HG02840 (cell line): Measurements from ENCODE around the gene PLEKHJ1.
"Not testable (repeated sequence)": the region's sequence is repeated elsewhere in the genome, so short reads cannot be mapped to it uniquely, and the experiment has no call there.

Experiments used
- ATAC-seq: cut with Tn5 transposase; IDR thresholded peaks from one replicate; pipeline ENCODE4 v1.9.1; 2021; ENCODE audit warnings: mild to moderate bottlenecking, moderate library complexity, moderate number of reproducible peaks; ENCODE audit not compliant: unreplicated experiment, low FRiP score

PLEKHJ1 gene

GRCh38 chr19:2236314-2237050, at the start of gene PLEKHJ1, which contains the start of gene SF3A2:
Gene PLEKHJ1 (minus strand): TSS chr19:2236329. CDS start chr19:2236248, 81 bp downstream.
Gene SF3A2 (plus strand): TSS chr19:2236824. CDS start chr19:2243419, 6,595 bp downstream.
- peak; percentile 80 for ATAC-seq

GRCh38 chr19:2283835-2284507, 47.8 kb upstream of the PLEKHJ1 start:
- no peak for ATAC-seq

- ATAC-seq, result no peak
These were observed 46.7 kb upstream of the PLEKHJ1 start for GRCh38 chr19:2282862-2283237.

GRCh38 chr19:2282062-2282861, 46.1 kb upstream of the PLEKHJ1 start, which contains the start of gene PEAK3:
Gene PEAK3 (minus strand): TSS chr19:2282175. CDS start chr19:2280931, 1,244 bp downstream.
- no peak for ATAC-seq

GRCh38 chr19:2281265-2282061, 45.3 kb upstream of the PLEKHJ1 start:
- ATAC-seq, result not testable (repeated sequence)

GRCh38 chr19:2280633-2281264, 44.6 kb upstream of the PLEKHJ1 start:
- no peak for ATAC-seq

GRCh38 chr19:2278459-2279158, 42.5 kb upstream of the PLEKHJ1 start:
- no peak for ATAC-seq

- ATAC-seq, result no peak
These were observed 41.0 kb upstream of the PLEKHJ1 start for GRCh38 chr19:2277138-2277537.

- ATAC-seq, result no peak
These were observed 40.4 kb upstream of the PLEKHJ1 start for GRCh38 chr19:2276429-2276986.

- ATAC-seq, result no peak
These were observed 39.7 kb upstream of the PLEKHJ1 start for GRCh38 chr19:2275588-2276428.

GRCh38 chr19:2274931-2275535, 38.9 kb upstream of the PLEKHJ1 start:
- no peak for ATAC-seq

- ATAC-seq, result no peak
These were observed 38.1 kb upstream of the PLEKHJ1 start for GRCh38 chr19:2274185-2274711.

GRCh38 chr19:2273356-2274184, 37.4 kb upstream of the PLEKHJ1 start:
- ATAC-seq, result no peak

- ATAC-seq, result no peak
These were observed 35.3 kb upstream of the PLEKHJ1 start for GRCh38 chr19:2271234-2272103.

- ATAC-seq, result no peak
These were observed 34.5 kb upstream of the PLEKHJ1 start for GRCh38 chr19:2270423-2271233.
